Keratinocyte (primary cell): ENCODE measurements around the gene RNF112. TPM values are rescaled to one million over a fixed set of nuclear protein-coding genes. Genes with fewer than 3 reads are reported as not detected.

Source experiments
- DNase-seq: peaks from one replicate; pipeline ENCODE4 v3.0.0-alpha.2; 2011; ENCODE audit warnings: low read depth, missing footprints, low spot score
- FAIRE-seq: peaks from 2 replicates; lab custom pipeline; 2011; peaks lifted over from hg19 to GRCh38; lab: Jason Lieb, UNC
- H2AFZ ChIP-seq: 2 replicates; pipeline ENCODE4 v1.6.0; 2012; ENCODE audit warnings: low read length, control low read depth, inconsistent platforms; ENCODE audit not compliant: control insufficient read depth
- H3K27ac ChIP-seq: 2 replicates; pipeline ENCODE4 v1.5.1; 2011; ENCODE audit warnings: low read length; ENCODE audit not compliant: control insufficient read depth, insufficient read depth
- H3K27me3 ChIP-seq: 3 replicates; pipeline ENCODE4 v1.6.0; 2011; ENCODE audit warnings: low read length; ENCODE audit not compliant: control insufficient read depth, insufficient read depth; ENCODE audit errors: extremely low read depth
- H3K36me3 ChIP-seq, 2 experiments: 2 replicates in 1 of 2; 3 replicates in 1 of 2; pipeline ENCODE4 v1.5.1; 2011; ENCODE audit warnings: low read length in 2 of 2, mild to moderate bottlenecking in 1 of 2; ENCODE audit not compliant: control insufficient read depth in 2 of 2, insufficient read depth in 2 of 2; ENCODE audit errors: extremely low read depth in 1 of 2
- H3K4me1 ChIP-seq: 3 replicates; pipeline ENCODE4 v1.5.1; 2011; ENCODE audit warnings: low read length; ENCODE audit not compliant: control insufficient read depth, insufficient read depth; ENCODE audit errors: extremely low read depth
- H3K4me2 ChIP-seq: 3 replicates; pipeline ENCODE4 v1.6.0; 2011; ENCODE audit warnings: low read depth, low read length; ENCODE audit not compliant: control insufficient read depth, insufficient read depth; ENCODE audit errors: extremely low read depth
- H3K4me3 ChIP-seq, 3 experiments: fragments of 200-600 bp in 1 of 3; sonication (generic) in 1 of 3; 2 replicates in 2 of 3; 3 replicates in 1 of 3; pipeline ENCODE4 v1.5.1; 2011 to 2016; ENCODE audit warnings: low read length in 3 of 3, mild to moderate bottlenecking in 3 of 3, control low read depth in 2 of 3, inconsistent platforms in 1 of 3, low read depth in 1 of 3, mixed read lengths in 1 of 3, mixed run types in 1 of 3, moderate library complexity in 1 of 3; ENCODE audit not compliant: control insufficient read depth in 2 of 3, insufficient read depth in 2 of 3; ENCODE audit errors: extremely low read depth in 1 of 3
- H3K79me2 ChIP-seq: 2 replicates; pipeline ENCODE4 v1.6.0; 2012; ENCODE audit warnings: low read length; ENCODE audit not compliant: control insufficient read depth, insufficient read depth
- H3K9ac ChIP-seq: 3 replicates; pipeline ENCODE4 v1.6.0; 2011; ENCODE audit warnings: low read length; ENCODE audit not compliant: control insufficient read depth, insufficient read depth; ENCODE audit errors: extremely low read depth
- H3K9me1 ChIP-seq: 3 replicates; pipeline ENCODE4 v1.6.0; 2011; ENCODE audit warnings: low read length; ENCODE audit not compliant: control insufficient read depth, insufficient read depth; ENCODE audit errors: extremely low read depth
- H3K9me3 ChIP-seq: 2 replicates; pipeline ENCODE4 v1.5.1; 2012; ENCODE audit warnings: low read depth, low read length; ENCODE audit not compliant: control insufficient read depth
- H4K20me1 ChIP-seq: 3 replicates; pipeline ENCODE4 v1.6.0; 2011; ENCODE audit warnings: low read length; ENCODE audit not compliant: control insufficient read depth, insufficient read depth; ENCODE audit errors: extremely low read depth
- EZH2 ChIP-seq: IDR thresholded peaks from one replicate; pipeline ENCODE4 v1.6.1; 2012; ENCODE audit warnings: inconsistent platforms, mild to moderate bottlenecking, low read length, moderate library complexity
- dilution Hi-C: fragments of 300-500 bp; cut with MboI; formaldehyde crosslinking; loops from one replicate; pipeline ENCODE4 v1.7.0; 2020; ENCODE audit warnings: low sequenced_read_pairs; ENCODE audit not compliant: extremely low pct_ligation_motif_present
- polyA plus RNA-seq, 5 experiments: library from polyadenylated mRNA; depleted of rRNA in 3 of 5; stranded (reverse) in 3 of 5; stranded (forward) in 1 of 5; unstranded in 1 of 5; fragments of >200 nt; gene quantifications; 1 replicate in 1 of 5; 2 replicates in 3 of 5; 3 replicates in 1 of 5; pipeline versions ENCODE4 v1.2.1 to v1.2.3, GENCODE V29; 2011 to 2012; ENCODE audit warnings: missing spikeins in 2 of 5, low read depth in 1 of 5, low replicate concordance in 1 of 5
- TF ChIP-seq, protein P1 (sequence below), 3 experiments: IDR thresholded peaks in 1 of 3; conservative IDR thresholded peaks in 1 of 3; optimal IDR thresholded peaks in 1 of 3; 2 replicates in 2 of 3; 3 replicates in 1 of 3; pipeline versions ENCODE3 to v1.5.1; 2011; ENCODE audit warnings: low read length in 3 of 3, mild to moderate bottlenecking in 3 of 3, moderate library complexity in 2 of 3, control low read depth in 1 of 3, inconsistent platforms in 1 of 3; ENCODE audit not compliant: insufficient read depth in 2 of 3; ENCODE audit errors: extremely low read depth in 1 of 3

The RNF112 gene
- polyA plus RNA-seq, 1 donor (not counting 4 experiments of a cell fraction or from before 2014, with no cell fraction given) = 0.05 TPM

DNA sequence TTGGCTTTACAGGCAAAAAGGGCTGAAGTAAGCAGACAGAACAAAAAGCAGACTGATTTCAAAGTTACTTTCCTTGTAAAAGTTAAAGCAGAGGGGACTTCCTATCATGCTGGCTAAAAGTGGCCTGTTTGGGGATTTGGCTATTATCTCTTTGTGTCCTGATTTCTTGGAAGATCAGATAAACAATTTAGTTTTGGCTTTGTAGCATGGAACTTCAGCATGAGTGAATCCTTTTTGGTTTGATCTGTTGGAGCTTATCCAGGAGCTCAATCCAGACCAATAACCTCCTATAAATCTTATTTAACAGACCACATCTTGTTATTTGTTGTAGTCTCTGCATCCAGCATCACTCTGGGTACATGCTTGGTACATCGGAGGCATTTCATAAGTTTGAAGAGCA is 8.9 kb upstream of the RNF112 start:
- no peak overlapping the region for H3K27ac ChIP-seq
- H3K9ac ChIP-seq = no peak overlapping the region
- H3K9me1 ChIP-seq = no peaks in the 10 kb centered on the region
- H2AFZ ChIP-seq = no peak overlapping the region
- H4K20me1 ChIP-seq = no peaks in the 10 kb centered on the region
- FAIRE-seq = no peak
- H3K9me3 ChIP-seq = no peaks in the 10 kb centered on the region
- no peak overlapping the region for H3K4me2 ChIP-seq
- no peak overlapping the region for H3K4me3 ChIP-seq
- peaks cover 11% of the 10 kb centered on the region for H3K4me1 ChIP-seq
- H3K36me3 ChIP-seq = no peaks in the 10 kb centered on the region
- TF ChIP-seq EZH2 = no peak
- TF ChIP-seq, protein P1, sequence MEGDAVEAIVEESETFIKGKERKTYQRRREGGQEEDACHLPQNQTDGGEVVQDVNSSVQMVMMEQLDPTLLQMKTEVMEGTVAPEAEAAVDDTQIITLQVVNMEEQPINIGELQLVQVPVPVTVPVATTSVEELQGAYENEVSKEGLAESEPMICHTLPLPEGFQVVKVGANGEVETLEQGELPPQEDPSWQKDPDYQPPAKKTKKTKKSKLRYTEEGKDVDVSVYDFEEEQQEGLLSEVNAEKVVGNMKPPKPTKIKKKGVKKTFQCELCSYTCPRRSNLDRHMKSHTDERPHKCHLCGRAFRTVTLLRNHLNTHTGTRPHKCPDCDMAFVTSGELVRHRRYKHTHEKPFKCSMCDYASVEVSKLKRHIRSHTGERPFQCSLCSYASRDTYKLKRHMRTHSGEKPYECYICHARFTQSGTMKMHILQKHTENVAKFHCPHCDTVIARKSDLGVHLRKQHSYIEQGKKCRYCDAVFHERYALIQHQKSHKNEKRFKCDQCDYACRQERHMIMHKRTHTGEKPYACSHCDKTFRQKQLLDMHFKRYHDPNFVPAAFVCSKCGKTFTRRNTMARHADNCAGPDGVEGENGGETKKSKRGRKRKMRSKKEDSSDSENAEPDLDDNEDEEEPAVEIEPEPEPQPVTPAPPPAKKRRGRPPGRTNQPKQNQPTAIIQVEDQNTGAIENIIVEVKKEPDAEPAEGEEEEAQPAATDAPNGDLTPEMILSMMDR (optimal IDR thresholded peaks at IDR 0.05 in 1 of 3, IDR thresholded peaks at IDR 0.05 in 1 of 3, conservative IDR thresholded peaks at IDR 0.05 in 1 of 3; ENCODE audit: extremely low read depth in 1 of 3, insufficient read depth in 2 of 3, low read length in 3 of 3) = no peak
- no peaks in the 10 kb centered on the region for H3K79me2 ChIP-seq
- H3K27me3 ChIP-seq = no peaks in the 10 kb centered on the region
- dilution Hi-C loops = no loop called here
- no peak for DNase-seq

DNA sequence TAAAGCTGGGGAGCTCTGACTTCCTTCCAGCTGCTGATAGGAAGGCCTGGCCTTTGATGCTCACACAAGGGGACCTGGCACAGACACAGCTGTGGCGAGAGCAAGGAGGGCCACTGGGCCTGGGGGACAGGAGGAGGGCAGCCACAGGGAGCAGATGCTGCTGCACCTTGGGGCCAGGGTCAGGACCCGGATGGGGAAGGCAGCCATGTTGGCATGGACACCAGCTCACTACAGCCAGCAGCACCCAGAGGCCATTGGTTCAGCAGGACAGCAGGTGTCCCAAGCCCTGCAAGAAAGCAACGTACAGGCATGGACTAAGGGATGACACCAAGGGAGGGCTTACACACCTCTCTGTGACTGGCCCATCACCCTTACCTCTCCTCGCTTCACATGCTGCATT is 8.0 kb upstream of the RNF112 start:
- Histone ChIP-seq H3K4me3 (no peak overlapping the region), H2AFZ (no peak overlapping the region), H3K27me3 (no peaks in the 10 kb centered on the region), H3K9ac (no peak overlapping the region), H4K20me1 (no peaks in the 10 kb centered on the region), H3K9me1 (no peaks in the 10 kb centered on the region), H3K27ac (no peak overlapping the region), H3K4me1 (peaks cover 2% of the 10 kb centered on the region), H3K4me2 (no peak overlapping the region), H3K9me3 (no peaks in the 10 kb centered on the region), H3K79me2 (no peaks in the 10 kb centered on the region), H3K36me3 (no peaks in the 10 kb centered on the region)
- TF ChIP-seq, protein P1 (optimal IDR thresholded peaks at IDR 0.05 in 1 of 3, IDR thresholded peaks at IDR 0.05 in 1 of 3, conservative IDR thresholded peaks at IDR 0.05 in 1 of 3; ENCODE audit: extremely low read depth in 1 of 3, insufficient read depth in 2 of 3, low read length in 3 of 3) = no peak
- TF ChIP-seq EZH2 = no peak
- DNase-seq (no peak), FAIRE-seq (no peak)
- dilution Hi-C loops = no loop called here
